Stomach (tissue), 4 donors: ENCODE measurements around the gene HADHB.

Experiments
- POLR2A ChIP-seq, 4 donors: fragments of 450-650 bp; IDR thresholded peaks; one replicate each; pipeline ENCODE4 v1.6.1; 2016; ENCODE audit warnings: antibody characterized with exemption in 4 of 4, control low read depth in 2 of 4, mild to moderate bottlenecking in 1 of 4, moderate library complexity in 1 of 4
- POLR2AphosphoS5 ChIP-seq, 3 donors: sonication (generic); formaldehyde crosslinking; IDR thresholded peaks; one replicate each; pipeline ENCODE4 v1.6.1; 2016; ENCODE audit warnings: antibody characterized with exemption in 3 of 3

- TF ChIP-seq POLR2AphosphoS5 (IDR thresholded peaks at IDR 0.05) (no peak), POLR2A (IDR thresholded peaks at IDR 0.05) (no peak)
Measured at GRCh38 chr2:26312471-26312870, 67.7 kb downstream of the HADHB start.
